ENCODE measurements around the gene HIPK2.

Gene HIPK2

DNA sequence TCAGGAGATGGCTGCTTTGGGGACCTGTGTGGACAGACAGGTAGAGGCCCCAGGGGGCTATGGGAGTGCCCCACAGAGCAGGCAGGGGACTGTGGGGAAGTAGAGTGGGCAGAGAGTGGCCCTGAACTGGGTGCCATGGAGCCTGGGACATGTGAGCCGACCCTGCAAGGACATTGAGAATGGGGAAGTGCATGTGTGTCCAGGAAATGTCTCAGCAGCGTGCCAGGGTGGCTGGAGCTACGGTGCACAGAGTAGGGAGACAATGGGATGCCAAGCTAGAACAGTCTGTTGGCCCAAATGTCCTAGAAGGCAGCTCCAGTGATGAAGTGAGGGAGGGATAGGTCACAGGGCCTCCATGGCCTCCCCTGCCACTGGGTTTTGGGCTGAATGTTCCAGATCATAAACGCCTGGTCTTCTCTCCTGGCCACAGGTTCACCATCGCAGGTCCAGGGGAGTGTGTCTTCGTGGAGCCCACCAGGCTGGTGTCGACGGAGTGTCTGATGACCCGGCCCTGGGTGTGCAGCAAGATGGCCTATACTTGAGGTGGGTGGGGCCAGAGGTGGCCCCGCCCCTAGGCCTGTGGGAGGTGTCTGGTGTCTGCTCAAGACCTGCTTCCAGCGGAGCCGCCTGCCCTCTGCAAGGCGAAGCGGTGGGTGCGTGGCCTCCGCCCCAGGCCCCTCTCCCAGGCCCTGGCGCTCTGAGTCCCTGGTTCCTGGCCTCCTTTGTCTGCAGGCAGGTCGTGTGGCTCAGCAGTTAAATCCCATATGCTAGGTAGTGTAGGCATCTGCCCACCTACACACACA, 233.8 kb downstream of the HIPK2 start:
- no peak for DNase-seq (ENCODE audit: low spot score)
- FAIRE-seq, result no peak

DNA sequence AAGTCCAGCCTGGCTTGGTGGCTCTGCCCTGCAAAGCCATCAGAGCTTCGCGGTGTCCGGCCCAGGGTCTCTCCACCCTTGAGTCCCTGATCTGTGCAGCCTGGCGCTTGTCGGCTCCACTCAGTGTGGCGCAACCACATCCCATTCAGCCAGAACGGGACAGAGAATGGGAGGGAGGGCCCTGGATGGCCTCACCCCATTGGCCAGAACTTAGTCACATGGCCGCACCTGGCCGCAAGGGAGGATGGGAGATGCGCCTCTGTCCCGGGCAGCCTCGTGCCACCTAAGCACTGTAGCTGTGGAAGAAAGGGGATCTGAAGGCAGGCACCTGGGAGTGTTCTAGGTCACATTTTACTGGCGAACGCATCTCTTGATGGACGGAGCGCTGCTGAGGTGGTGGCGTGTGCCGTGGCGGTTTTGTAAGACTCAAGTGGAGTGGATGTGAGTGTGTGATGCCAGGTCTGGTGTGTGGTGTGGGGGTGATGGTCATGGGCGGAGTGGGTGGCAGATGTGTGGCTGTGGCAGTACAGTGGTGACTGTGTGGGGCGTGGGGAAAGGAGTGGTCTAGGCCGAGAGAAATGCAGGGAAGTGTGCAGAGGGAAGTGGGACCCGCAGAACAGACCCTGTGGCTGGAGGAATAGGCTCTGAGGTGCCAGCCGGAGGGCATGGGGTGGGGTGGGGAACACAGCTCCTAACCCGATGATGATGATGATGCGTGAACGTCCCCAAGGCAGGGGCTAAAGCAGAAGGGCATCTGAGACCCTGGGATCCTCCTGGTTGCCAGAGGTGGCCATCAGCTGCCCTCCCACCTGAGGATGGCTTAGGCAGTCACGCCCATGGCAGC, 235.3 kb downstream of the HIPK2 start:
- FAIRE-seq (no peak), DNase-seq (ENCODE audit: low spot score) (no peak)

DNA sequence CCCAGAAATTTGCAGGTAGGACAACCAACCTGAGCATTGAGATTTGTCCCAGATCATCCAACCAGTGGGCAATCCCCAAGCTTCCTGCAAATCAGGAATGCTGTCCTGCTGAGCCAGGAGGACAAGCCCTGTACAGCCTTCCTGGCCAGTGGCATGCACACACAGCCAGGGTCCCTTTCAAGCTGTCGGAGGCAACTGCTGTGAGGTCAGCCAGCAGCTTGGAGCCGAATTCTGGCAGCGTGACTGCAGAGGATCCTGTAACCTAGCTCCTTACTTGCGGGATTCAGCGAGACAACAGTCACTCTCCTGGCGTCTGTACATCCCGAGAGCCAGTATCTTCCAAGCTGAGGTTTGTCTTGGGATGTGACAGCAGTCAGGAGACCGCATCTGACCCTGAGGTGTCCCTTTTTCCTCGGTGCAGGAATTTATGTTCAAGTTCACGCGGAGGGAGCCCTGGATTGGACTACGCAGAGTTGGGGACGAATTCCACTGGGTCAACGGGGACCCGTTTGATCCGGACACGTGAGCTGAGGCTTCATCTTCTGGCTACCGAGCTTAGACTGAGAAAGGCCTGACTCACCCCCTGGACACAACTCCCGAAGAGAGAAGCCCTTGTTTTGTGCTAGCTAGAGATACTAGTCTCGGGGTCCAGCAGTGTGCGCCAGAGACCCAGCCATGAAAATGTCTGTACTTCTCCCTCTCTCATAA, 236.0 kb downstream of the HIPK2 start:
- FAIRE-seq (no peak), DNase-seq (ENCODE audit: low spot score) (no peak)

DNA sequence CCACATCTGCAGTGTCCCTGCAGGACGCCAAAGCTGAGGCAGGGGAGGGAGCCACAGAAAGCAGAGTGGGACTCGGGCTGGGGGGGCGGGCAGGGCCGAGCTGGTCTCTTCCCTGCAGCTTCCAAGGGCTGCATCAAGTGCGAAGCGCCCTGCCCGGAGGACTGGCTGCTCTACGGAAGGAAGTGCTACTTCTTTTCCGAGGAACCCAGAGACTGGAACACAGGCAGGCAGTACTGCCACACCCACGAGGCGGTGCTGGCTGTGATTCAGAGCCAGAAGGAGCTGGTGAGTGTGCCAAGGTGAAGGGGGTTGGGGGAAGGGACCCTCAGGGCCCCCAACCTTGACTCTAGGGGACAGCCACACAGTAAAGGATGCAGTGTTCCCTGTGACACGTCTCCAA, 237.6 kb downstream of the HIPK2 start:
- DNase-seq (ENCODE audit: low spot score) (no peak), FAIRE-seq (no peak)

DNA sequence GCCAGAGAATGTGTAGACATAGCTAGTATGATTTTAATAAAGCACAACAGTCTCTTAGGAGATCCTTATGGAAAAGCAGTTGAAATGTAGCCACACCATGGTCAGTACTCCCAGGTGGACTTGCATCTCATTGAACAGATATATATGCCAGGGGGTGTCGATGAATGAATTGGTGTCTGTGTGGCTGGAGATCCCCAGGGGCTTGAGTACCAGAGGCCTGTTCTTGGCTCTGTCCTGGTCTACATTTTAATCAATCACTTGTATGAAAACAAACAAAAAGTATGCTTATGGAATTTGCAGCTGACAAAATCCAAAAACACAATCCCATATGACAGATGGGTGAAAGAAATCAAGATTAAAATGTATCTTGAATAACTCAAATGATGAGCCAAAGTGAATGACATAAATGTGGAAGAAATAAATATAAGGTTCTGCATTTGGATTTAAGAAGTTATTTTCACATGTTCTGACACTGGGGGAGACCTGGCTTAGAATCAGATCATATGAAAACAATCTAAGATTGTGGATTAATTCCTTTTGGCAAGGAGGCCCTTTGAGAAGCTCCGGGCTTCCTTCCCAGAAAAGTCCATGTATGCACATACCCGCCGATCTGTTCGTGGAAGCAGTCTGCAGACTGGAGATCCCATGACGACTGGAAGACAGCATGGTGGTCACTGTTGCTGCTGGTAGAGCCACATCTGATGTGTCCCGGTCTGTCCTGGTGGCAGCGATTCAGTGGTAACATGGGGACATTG, 238.7 kb downstream of the HIPK2 start:
- DNase-seq (ENCODE audit: low spot score), result no peak
- FAIRE-seq, result no peak

DNA sequence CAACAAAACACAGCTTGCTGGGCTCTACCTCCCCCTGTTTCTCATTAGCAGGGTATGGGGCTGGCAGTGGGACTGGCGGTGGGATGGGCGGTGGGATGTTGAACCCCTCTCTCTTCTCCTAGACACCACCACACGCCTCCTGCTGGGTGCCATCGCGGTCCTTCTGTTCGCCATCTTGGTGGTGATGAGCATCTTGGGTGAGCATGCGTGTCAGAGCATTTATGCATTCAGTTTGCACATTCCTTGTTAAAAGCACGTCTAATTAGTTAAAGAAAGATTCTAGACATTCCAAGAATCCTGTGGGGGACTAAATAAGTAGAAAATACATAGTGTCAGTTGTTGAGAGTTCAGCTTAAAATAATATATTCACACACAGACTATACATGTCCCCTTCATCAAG, 241.6 kb downstream of the HIPK2 start:
- no peak for DNase-seq (ENCODE audit: low spot score)
- no peak for FAIRE-seq

DNA sequence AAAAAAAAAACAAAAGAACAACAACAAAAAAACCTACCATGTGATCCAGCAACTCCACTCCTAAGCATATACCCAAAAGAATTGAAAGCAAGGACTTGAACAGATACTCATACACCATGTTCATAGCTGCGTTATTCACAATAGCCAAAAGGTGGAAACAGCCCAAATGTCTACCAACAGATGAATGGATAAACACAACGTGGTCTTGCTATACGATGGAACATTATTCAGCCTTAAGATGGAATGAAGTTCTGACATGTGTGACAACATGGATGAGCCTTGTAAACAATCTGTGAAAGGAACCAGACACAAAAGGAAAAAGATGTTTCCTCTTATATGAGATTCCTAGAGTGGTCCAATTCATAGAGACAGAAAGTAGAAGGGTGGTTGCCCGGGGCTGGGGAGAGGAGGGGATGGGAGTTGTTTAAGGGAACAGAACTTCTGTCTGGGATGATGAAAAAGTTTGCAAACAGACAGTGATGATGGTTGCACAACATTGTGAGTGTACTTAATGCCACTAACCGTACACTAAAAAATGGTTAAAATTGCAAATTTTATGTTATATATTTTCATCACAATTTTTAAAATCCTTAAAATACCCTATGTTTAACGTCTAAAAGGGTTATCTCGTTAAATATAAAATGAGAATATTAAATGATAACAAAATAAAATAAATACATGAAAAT, 242.7 kb downstream of the HIPK2 start:
- FAIRE-seq (no peak), DNase-seq (ENCODE audit: low spot score) (no peak)

DNA sequence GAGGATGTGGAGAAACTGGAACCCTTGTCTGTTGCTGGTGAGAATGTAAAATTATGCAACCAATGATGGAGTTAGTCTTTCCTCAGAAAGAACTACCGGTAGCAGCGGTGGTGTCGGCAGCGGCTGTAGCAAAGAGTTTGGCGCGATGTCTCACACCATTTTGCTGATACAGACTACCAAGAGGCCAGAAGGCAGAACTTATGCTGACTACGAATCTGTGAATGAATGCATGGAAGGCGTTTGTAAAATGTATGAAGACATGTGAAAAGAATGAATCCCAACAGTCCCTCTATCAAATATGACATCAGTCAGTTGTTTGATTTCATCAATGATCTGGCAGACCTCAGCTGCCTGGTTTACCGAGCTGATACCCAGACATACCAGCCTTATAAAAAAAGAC, 243.7 kb downstream of the HIPK2 start:
- no peak for FAIRE-seq
- DNase-seq (ENCODE audit: low spot score), result no peak

DNA sequence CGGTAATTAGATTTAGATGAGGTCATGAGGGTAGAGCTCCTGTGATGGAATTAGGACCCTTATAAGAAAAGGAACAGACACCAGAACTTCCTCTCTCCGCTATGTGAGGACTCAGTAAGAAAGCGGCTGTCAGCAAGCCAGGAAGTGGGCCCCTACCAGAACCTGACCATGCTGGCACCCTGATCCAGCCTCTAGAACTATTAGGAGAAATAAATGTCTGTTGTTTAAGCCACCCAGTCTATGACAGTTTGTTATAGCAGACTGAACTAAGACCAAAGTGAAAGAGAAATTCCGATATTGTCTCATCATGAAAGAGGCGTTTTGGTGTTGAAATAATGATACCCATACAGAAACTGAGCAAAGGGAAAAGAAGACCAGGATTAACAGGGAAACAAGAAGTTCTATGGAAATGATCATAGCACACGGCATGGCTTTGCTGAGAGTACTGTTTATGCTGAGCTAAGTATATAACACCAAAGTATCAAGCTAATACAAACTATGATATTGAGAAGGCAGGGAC, 245.1 kb downstream of the HIPK2 start:
- FAIRE-seq, result no peak
- DNase-seq (ENCODE audit: low spot score), result no peak

DNA sequence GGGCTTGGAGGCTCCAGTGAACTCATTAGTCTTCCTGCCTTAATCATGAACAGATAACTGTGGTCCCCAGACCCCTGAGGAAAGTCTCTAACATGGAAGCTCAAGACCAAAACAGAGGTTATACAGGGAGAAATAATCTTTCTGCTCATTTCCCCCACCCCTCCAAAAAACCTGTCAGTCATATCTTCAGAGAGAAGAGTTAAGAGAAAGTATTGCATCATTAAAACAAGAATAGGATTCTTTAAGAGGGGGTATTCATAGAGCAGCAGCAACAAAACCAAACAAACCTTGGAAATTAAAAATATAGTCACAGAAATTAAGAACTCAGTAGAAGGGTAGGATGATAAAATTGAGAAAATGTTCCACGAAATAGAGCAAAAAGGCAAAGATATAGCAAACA, 246.7 kb downstream of the HIPK2 start:
- DNase-seq (ENCODE audit: low spot score), result no peak
- no peak for FAIRE-seq

DNA sequence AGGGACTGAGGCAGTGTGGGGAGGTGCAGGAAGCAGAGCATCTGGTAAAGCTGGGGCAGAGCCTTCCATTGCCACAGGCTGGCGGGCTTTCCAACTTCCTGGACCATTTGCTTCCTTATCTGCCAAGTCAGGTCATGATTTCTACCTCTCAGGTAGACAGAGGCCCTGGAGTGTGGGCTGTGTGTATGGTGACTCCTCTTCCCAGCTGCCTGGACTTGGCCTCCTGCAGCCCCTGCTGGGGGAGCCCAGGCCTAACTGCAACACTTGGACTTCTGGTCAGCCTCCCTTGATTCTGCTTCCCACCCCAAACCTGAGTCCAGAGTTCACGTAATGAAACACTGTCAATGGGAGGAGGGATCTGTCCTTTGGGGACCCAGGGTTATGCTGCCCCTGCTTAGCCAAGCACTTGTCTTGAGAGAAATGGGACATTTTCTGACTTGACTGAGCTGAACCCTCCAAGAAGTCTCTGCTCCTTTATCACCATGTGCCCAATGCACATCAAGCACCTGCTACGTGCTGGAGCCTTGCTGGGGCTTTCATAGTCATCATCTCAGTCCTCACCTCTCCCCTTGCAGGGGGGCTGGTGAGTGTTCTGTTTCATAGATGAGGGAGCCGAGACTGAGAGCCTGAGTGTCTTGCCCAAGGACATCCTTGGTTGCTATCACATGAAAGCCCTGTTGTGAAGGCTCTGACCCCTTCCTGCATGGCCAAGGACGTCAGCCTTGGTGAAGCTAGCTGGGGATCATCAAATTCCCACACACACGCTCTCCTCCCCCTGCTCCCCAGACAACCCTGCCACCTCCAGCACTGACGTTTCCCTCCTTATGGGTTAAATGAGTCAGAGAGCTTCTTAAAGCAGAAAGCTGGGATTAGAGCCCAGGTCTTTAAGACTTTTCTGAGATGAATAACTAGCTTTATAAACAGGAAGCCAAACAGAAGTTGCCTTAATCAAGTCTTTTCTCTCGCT, 250.9 kb downstream of the HIPK2 start:
- DNase-seq (ENCODE audit: low spot score) (no peak), FAIRE-seq (no peak)

DNA sequence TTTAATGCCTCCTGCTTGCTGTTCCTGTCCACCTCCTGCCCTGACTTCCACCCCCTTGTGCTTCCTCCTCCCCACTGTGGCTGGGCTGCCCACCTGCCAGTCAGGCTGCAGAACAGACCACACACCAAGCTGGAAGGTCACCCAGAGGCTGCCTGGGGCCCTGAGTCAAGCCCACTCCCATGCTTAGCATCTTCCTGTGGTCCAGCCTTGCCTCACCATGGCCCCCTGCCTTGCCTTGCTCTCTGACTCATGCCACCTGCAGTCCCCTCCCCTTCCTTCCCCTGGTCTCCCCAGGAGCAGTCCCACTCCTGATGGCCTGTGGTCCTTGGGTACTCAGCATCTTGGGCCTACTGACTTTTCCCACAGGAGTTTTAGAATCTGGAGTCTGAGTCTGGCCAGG, 252.0 kb downstream of the HIPK2 start:
- FAIRE-seq (no peak), DNase-seq (ENCODE audit: low spot score) (no peak)

DNA sequence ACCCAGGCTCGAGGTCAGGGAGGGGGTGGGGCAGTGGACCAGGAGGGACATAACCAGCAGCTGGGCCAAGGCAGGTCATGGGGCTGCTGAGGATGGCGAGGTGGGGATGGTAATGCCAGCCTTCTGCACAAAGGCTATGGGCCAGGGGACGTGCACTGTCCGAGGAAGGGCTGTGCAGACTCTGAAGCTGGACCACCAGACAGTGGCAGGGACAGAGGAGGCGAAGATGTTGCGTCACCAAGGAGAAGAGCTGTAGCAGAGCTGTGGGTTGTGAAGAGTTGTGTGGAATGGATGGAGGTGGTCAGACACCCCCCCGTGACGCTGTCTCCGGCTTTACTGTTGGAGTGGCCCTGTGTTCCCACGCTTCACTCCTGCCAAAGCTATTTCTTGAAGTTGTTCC, 252.6 kb downstream of the HIPK2 start:
- no peak for FAIRE-seq
- no peak for DNase-seq (ENCODE audit: low spot score)

DNA sequence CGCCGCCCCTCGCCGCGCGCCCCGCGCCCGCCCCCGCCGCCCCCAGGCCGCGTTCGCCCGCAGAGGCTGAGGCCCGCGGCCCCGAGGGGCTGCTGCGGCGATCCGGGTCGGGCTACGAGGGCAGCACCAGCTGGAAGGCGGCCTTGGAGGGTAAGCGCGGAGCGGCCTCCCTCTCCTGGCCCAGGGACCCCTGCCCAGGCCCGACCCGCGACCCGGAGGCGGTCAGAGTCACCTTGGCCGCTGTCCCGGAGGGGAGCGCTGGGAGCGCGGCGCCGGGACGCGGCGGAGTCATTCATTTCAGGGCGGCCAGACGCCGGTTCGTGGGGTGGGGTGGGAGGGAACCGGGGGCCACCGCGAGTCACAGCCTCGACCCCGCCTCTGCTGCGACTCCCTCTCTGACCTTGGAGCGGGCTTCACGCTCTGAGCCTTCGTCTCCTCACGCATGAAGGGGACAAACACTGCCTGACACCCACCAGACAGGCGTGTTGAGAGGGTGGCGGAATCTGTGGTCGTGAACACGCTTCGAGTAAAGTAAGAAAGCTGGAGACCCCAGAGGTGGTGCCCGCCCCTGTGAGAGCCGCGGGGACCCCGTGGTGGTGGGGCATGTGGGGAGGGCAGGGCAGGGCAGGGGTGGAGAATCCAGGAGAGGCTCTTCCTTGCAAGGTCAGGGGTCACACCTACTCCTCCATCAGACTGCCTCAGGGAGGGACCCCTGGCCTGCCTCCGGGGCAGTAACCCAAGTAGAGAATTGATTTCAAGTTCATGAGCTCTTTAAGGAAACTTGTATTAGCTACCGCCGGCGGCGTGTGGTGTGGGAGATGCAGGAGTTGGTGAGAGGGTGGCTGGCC, 253.6 kb downstream of the HIPK2 start:
- FAIRE-seq (no peak), DNase-seq (ENCODE audit: low spot score) (no peak)

DNA sequence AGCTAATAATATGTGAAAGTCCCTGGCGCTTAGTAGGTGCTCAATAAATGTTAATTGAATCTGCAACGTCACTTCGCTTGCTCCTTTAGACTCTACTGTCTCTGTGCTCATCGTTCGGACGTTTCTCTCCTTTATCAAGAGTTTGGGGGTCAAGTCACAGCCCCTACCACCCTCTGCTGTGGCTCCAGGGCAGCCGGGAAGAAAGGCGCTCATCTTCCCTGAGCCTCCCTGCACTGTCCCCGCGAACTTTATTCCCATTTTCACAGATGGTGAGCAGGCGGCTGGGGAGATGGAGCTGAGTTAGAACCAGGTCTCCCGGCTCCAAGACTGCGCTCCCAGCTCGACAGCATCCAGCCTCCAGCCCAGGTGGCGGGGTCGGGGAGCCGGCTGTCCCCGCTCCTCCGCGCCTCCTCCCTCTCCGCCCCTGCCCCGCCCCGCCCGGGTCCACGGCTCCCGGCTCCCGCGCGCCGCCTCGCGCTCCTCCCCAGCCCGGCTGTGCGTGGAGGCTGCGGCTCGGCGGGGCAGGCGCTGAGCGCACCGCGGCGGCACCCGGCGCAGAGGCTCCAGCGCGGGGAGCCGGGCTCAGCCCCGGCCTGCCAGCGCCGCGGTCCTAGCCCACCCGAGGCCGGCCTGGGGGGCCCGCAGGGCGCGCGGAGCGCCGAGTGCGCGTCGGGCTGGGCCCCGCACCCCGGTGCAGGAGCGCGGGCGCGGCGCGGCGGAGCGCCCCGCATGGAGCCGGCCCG, 254.4 kb downstream of the HIPK2 start, which contains the start of gene CLEC2L:
Gene CLEC2L (plus strand): TSS at position 487 of the 743 bp plus-strand sequence. CDS start 243 bp downstream, at position 730.
- no peak for DNase-seq (ENCODE audit: low spot score)
- no peak for FAIRE-seq

DNA sequence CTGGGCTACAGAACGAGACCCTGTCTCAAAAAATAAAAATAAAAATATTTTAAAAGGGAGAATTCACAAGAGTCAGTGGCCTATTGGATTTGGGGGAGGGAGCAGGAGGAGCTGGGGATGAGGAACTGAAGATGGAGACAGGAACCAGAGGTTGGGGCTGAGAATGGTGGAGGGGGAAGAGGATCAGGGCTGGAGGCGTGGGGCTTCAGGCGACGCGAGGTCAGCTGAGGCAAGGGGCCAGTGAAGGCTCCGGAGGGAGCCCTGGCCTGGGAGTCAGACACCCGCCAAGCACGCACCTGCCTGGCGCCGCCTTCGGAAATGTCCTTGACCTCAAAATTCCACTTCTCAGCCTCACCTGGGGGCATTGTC, 255.0 kb downstream of the HIPK2 start:
- FAIRE-seq, result no peak
- no peak for DNase-seq (ENCODE audit: low spot score)

DNA sequence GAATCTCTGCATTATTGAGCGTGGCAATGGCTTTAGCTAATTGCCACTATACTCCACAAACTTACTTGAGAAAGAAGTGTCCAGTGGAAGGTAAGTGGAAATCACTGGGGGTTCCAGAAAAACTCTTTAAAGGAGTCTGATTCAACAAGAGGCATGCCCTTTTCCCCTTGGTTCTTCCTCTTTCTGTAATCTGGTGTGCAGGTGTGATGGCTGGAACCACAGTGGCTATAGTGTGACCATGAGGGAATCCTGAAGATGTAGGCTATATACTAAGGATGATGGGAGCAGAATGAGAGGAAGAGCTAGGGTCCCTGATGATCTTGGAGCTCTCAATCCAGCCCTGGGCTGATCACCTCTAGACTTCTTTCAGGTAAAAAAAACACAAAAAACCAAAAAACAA, 256.4 kb downstream of the HIPK2 start:
- FAIRE-seq (no peak), DNase-seq (ENCODE audit: low spot score) (no peak)

DNA sequence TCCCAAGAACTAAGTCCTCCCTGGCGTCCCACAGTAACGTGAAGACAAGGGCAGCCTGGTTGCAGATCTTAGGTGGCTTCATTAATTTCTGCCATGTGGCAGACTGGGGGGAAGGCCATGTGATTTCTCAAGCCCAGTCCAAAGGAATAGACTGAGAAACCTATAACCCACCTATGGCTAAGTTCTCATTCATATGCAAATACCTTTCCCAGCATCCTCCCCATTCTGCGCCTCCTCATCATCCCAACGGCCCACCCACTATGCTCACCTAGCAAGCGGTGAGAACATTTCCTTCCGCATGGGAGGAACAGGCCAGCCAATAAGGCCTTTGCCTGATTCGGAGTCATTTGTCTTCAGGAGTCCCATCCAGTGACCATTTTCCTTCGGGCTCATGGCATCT, 262.5 kb downstream of the HIPK2 start:
- no peak for FAIRE-seq
- DNase-seq (ENCODE audit: low spot score), result no peak
